Measurements from ENCODE around the gene MAGEE1. TPM values are rescaled to one million over a fixed set of nuclear protein-coding genes. Genes with fewer than 3 reads are reported as not detected.

Gene MAGEE1
- 11.0 TPM for total RNA-seq

DNA sequence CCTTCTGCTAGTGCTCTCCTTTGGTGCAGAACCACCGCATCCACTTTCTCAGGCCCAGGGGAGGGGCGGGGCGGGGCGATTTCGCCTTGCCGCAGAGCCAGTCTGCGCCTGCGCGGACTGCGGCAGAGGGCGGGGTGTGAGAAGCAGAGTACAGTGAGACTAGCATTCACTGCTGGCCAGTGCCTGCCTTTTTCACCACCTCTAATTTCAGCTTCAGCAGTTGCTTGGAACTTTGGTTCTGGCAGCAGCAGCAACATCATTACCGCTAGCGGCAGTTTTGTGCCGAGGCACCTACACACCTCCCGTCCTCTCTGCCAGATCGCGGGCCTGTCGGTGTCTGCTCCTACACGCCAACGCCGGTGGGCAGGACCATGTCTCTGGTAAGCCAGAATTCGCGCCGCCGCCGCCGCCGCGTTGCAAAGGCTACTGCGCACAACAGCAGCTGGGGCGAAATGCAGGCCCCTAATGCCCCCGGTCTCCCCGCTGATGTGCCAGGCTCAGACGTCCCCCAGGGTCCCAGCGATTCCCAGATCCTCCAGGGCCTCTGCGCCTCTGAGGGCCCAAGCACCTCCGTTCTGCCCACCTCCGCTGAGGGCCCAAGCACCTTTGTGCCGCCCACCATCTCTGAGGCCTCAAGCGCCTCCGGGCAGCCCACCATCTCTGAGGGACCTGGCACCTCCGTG, at the start of gene MAGEE1:
Gene MAGEE1, plus strand, starts transcription at position 151 of the 683 bp plus-strand sequence. Its CDS starts 221 bp downstream, at position 372.

Data from parietal lobe (tissue), 1 donor.